GM12878 (cell line): ENCODE data around the gene UVRAG.

Experiments
- PAX5 ChIP-seq: IDR thresholded peaks from 2 replicates; pipeline ENCODE4 v1.6.1; 2011; ENCODE audit warnings: low read depth, low read length, borderline replicate concordance
- YY1 ChIP-seq: IDR thresholded peaks from 2 replicates; pipeline ENCODE4 v1.6.1; 2011; ENCODE audit warnings: low read depth, mild to moderate bottlenecking, low read length

DNA sequence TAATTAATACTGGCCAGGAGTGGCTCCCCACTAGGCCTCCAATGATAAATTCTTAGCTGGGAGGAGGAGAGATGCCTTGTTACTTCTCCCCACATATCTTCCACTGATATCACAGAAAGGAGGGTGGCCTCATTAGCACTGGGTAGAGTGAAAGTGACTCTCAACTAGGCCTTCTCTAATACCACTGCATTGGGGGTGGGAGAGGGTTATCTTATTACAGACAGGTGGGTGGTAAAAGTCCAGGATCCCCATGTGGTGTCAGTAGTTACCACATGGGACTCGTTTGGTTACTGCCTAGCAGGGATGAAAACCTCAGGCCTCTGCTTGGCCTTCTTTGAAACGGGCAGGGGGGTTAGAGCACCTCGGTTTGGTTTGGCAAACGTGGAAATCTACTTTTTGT lies 167.3 kb downstream of the UVRAG start:
- TF ChIP-seq PAX5 (no peak), YY1 (no peak)
